Muscle of back (tissue), 13 donors: Measurements from ENCODE around the gene HRG. TPM values are rescaled to one million over a fixed set of nuclear protein-coding genes. Genes with fewer than 3 reads are reported as not detected.
"Not testable (repeated sequence)": the region's sequence is repeated elsewhere in the genome, so short reads cannot be mapped to it uniquely, and the experiment has no call there.

Experiments used
- DNase-seq, 3 donors: peaks; one replicate each; pipeline versions ENCODE4 v3.0.0 to v3.0.0-alpha.2; 2013
- long read RNA-seq, 9 donors: transcript quantifications; one replicate each; lab custom pipeline, GENCODE V29; 2026
- polyA plus RNA-seq, 10 donors: library from polyadenylated mRNA; unstranded; fragments of 120-200 nt; gene quantifications; one replicate each; pipeline ENCODE4 v1.2.1, GENCODE V29; 2013; ENCODE audit not compliant: insufficient read length in 10 of 10

Gene HRG
- under 1 TPM in 5 of 10 donors, not detected in 5; 0.04 to 0.50 (median 0.20) TPM for polyA plus RNA-seq
- long read RNA-seq, donor 1 = 0 reads
- long read RNA-seq, donor 2 = 0 reads
- long read RNA-seq, donor 3 = 0 reads
- long read RNA-seq, donor 4 = 0 reads
- long read RNA-seq, donor 5 = 0 reads
- long read RNA-seq, donor 6 = 0 reads
- long read RNA-seq, donor 7 = 0 reads
- long read RNA-seq, donor 8 = 0 reads
- long read RNA-seq, donor 9 = 0 reads

GRCh38 chr3:186665625-186666188, at the start of gene HRG:
HRG (plus strand) TSS chr3:186666014; CDS start chr3:186666032, 18 bp downstream.
- DNase-seq = no peak

- DNase-seq = no peak
Observed at GRCh38 chr3:186616299-186616617, 49.6 kb upstream of the HRG start.

GRCh38 chr3:186617036-186617946, 48.5 kb upstream of the HRG start:
- peak; percentile 69 to 86 (median 76) for DNase-seq

GRCh38 chr3:186618318-186618938, 47.4 kb upstream of the HRG start:
- DNase-seq = no peak

GRCh38 chr3:186619787-186620212, 46.0 kb upstream of the HRG start:
- DNase-seq = no peak

GRCh38 chr3:186620213-186621092, 45.4 kb upstream of the HRG start:
- no peak for DNase-seq

GRCh38 chr3:186621894-186622650, 43.7 kb upstream of the HRG start:
- no peak for DNase-seq

GRCh38 chr3:186622651-186623310, 43.0 kb upstream of the HRG start:
- DNase-seq = no peak

GRCh38 chr3:186624598-186624997, 41.2 kb upstream of the HRG start:
- no peak for DNase-seq

- no peak for DNase-seq
Observed at GRCh38 chr3:186625600-186626042, 40.2 kb upstream of the HRG start.

- no peak for DNase-seq
Observed at GRCh38 chr3:186626254-186626847, 39.5 kb upstream of the HRG start.

- no peak for DNase-seq
Observed at GRCh38 chr3:186627852-186628414, 37.9 kb upstream of the HRG start.

GRCh38 chr3:186628756-186629155, 37.1 kb upstream of the HRG start:
- DNase-seq = no peak

GRCh38 chr3:186630950-186631641, 34.7 kb upstream of the HRG start:
- DNase-seq = no peak

GRCh38 chr3:186633481-186633880, 32.3 kb upstream of the HRG start:
- DNase-seq = no peak

- DNase-seq = not testable (repeated sequence)
Observed at GRCh38 chr3:186634207-186634606, 31.6 kb upstream of the HRG start.

GRCh38 chr3:186635532-186635931, 30.3 kb upstream of the HRG start:
- DNase-seq = no peak

- DNase-seq = no peak
Observed at GRCh38 chr3:186636536-186636935, 29.3 kb upstream of the HRG start.

- DNase-seq = no peak
Observed at GRCh38 chr3:186637686-186638085, 28.1 kb upstream of the HRG start.
